GM19238 (cell line): ENCODE results near the gene CDC16.
"Not testable (repeated sequence)": the region's sequence is repeated elsewhere in the genome, so short reads cannot be mapped to it uniquely, and the experiment has no call there.

Experiments used
- DNase-seq: peaks from one replicate; pipeline ENCODE4 v3.0.0; 2011; ENCODE audit warnings: low spot score; ENCODE audit not compliant: insufficient read length

CDC16 gene

GRCh38 chr13:114226699-114227323 lies 7.9 kb upstream of the CDC16 start:
- peak; percentile 79 for DNase-seq

- DNase-seq, result no peak
Measured at GRCh38 chr13:114227528-114227927, 7.2 kb upstream of the CDC16 start.

GRCh38 chr13:114228176-114228575 lies 6.5 kb upstream of the CDC16 start:
- DNase-seq, result no peak

GRCh38 chr13:114229506-114229905 lies 5.2 kb upstream of the CDC16 start:
- DNase-seq, result no peak

- DNase-seq, result no peak
Measured at GRCh38 chr13:114230117-114230516, 4.6 kb upstream of the CDC16 start.

GRCh38 chr13:114230575-114230974 lies 4.1 kb upstream of the CDC16 start:
- no peak for DNase-seq

- no peak for DNase-seq
Measured at GRCh38 chr13:114231886-114232285, 2.8 kb upstream of the CDC16 start.

- DNase-seq, result no peak
Measured at GRCh38 chr13:114234266-114234644, 442 bp upstream of the CDC16 start.

- DNase-seq, result no peak
Measured at GRCh38 chr13:114235697-114236096, 1.0 kb downstream of the CDC16 start.

- DNase-seq, result no peak
Measured at GRCh38 chr13:114236227-114236626, 1.5 kb downstream of the CDC16 start.

GRCh38 chr13:114237415-114238112 lies 2.9 kb downstream of the CDC16 start:
- no peak for DNase-seq

GRCh38 chr13:114241918-114242317 lies 7.2 kb downstream of the CDC16 start:
- no peak for DNase-seq

GRCh38 chr13:114243971-114244370 lies 9.3 kb downstream of the CDC16 start:
- DNase-seq, result no peak

GRCh38 chr13:114244637-114245036 lies 9.9 kb downstream of the CDC16 start:
- no peak for DNase-seq

GRCh38 chr13:114248011-114248410 lies 13.3 kb downstream of the CDC16 start:
- DNase-seq, result no peak

GRCh38 chr13:114249077-114249476 lies 14.4 kb downstream of the CDC16 start:
- DNase-seq, result no peak

GRCh38 chr13:114251639-114252440 lies 17.1 kb downstream of the CDC16 start:
- not testable (repeated sequence) for DNase-seq

- no peak for DNase-seq
Measured at GRCh38 chr13:114256547-114256946, 21.9 kb downstream of the CDC16 start.

GRCh38 chr13:114257014-114257413 lies 22.3 kb downstream of the CDC16 start:
- no peak for DNase-seq

- no peak for DNase-seq
Measured at GRCh38 chr13:114258589-114258988, 23.9 kb downstream of the CDC16 start.

- no peak for DNase-seq
Measured at GRCh38 chr13:114259374-114259773, 24.7 kb downstream of the CDC16 start.

GRCh38 chr13:114259974-114260373 lies 25.3 kb downstream of the CDC16 start:
- DNase-seq, result no peak
